Progenitor cell of endocrine pancreas (in vitro differentiated cells): ENCODE data around the gene CD36. TPM values are rescaled to one million over a fixed set of nuclear protein-coding genes. Genes with fewer than 3 reads are reported as not detected.

Source experiments
- DNase-seq: peaks from one replicate; pipeline ENCODE4 v3.0.0; 2021; ENCODE audit warnings: low spot score; ENCODE audit not compliant: unreplicated experiment
- H3K27ac Mint-ChIP-seq: 2 replicates; pipeline ENCODE4 v1.8.0; 2021; ENCODE audit warnings: mild to moderate bottlenecking, moderate library complexity, mixed read lengths
- H3K27me3 Mint-ChIP-seq: 2 replicates; pipeline ENCODE4 v1.8.0; 2021; ENCODE audit warnings: mixed read lengths
- H3K36me3 Mint-ChIP-seq: 2 replicates; pipeline ENCODE4 v1.8.0; 2022; ENCODE audit warnings: mixed read lengths; ENCODE audit not compliant: insufficient read depth
- H3K4me1 Mint-ChIP-seq: 2 replicates; pipeline ENCODE4 v1.8.0; 2021; ENCODE audit warnings: low read depth, mixed read lengths
- H3K4me3 Mint-ChIP-seq: 2 replicates; pipeline ENCODE4 v1.8.0; 2021; ENCODE audit warnings: low read depth, mild to moderate bottlenecking, moderate library complexity, mixed read lengths
- H3K9me3 Mint-ChIP-seq: 2 replicates; pipeline ENCODE4 v1.8.0; 2021; ENCODE audit warnings: low read depth, mixed read lengths
- CTCF ChIP-seq: fragments of 200-600 bp; sonication (generic); IDR thresholded peaks from one replicate; pipeline ENCODE4 v1.5.0; 2021; ENCODE audit warnings: antibody characterized with exemption, mild to moderate bottlenecking; ENCODE audit not compliant: unreplicated experiment
- total RNA-seq: library from RNA; stranded (reverse); gene quantifications from 2 replicates; pipeline ENCODE4 v1.2.1, GENCODE V29; 2021

Gene CD36
- total RNA-seq, 1 donor from 2014 or later, result 7.7 TPM

GRCh38 chr7:80613519-80613918 lies 24.9 kb upstream of the CD36 start:
- Mint-ChIP-seq H3K27me3 (no peaks in the 10 kb centered on the region), H3K4me3 (no peak overlapping the region), H3K4me1 (peaks cover 22% of the 10 kb centered on the region), H3K27ac (no peak overlapping the region), H3K36me3 (peaks cover under 1% of the 10 kb centered on the region), H3K9me3 (peaks cover 4% of the 10 kb centered on the region)
- no peak for TF ChIP-seq CTCF
- no peak for DNase-seq

- H3K9me3 Mint-ChIP-seq, result peaks cover 6% of the 10 kb centered on the region
- no peak for DNase-seq
- H3K27me3 Mint-ChIP-seq, result no peaks in the 10 kb centered on the region
- peaks cover 2% of the 10 kb centered on the region for H3K36me3 Mint-ChIP-seq
- H3K4me1 Mint-ChIP-seq, result peaks cover 9% of the 10 kb centered on the region
- TF ChIP-seq CTCF, result no peak
- H3K27ac Mint-ChIP-seq, result no peak overlapping the region
- H3K4me3 Mint-ChIP-seq, result no peak overlapping the region
Measured at GRCh38 chr7:80614851-80615271, 23.6 kb upstream of the CD36 start.

GRCh38 chr7:80618096-80618495 lies 20.3 kb upstream of the CD36 start:
- Mint-ChIP-seq H3K27ac (peak overlapping the region; percentile 0), H3K36me3 (peaks cover 2% of the 10 kb centered on the region), H3K27me3 (no peaks in the 10 kb centered on the region), H3K4me1 (no peaks in the 10 kb centered on the region), H3K4me3 (no peak overlapping the region), H3K9me3 (peaks cover 11% of the 10 kb centered on the region)
- DNase-seq, result no peak
- TF ChIP-seq CTCF, result no peak

- Mint-ChIP-seq H3K4me3 (no peak overlapping the region), H3K27ac (no peak overlapping the region), H3K4me1 (peaks cover 5% of the 10 kb centered on the region), H3K9me3 (peaks cover 11% of the 10 kb centered on the region), H3K27me3 (no peaks in the 10 kb centered on the region), H3K36me3 (peaks cover 2% of the 10 kb centered on the region)
- no peak for TF ChIP-seq CTCF
- no peak for DNase-seq
Measured at GRCh38 chr7:80619741-80620140, 18.7 kb upstream of the CD36 start.

- peaks cover 11% of the 10 kb centered on the region for H3K4me1 Mint-ChIP-seq
- TF ChIP-seq CTCF, result no peak
- H3K36me3 Mint-ChIP-seq, result peaks cover 2% of the 10 kb centered on the region
- no peak overlapping the region for H3K4me3 Mint-ChIP-seq
- H3K27ac Mint-ChIP-seq, result no peak overlapping the region
- H3K9me3 Mint-ChIP-seq, result peaks cover 11% of the 10 kb centered on the region
- H3K27me3 Mint-ChIP-seq, result no peaks in the 10 kb centered on the region
- DNase-seq, result no peak
Measured at GRCh38 chr7:80622541-80622940, 15.9 kb upstream of the CD36 start.
